Measurements from ENCODE around the gene NR4A1.
"Not testable (repeated sequence)": the region's sequence is repeated elsewhere in the genome, so short reads cannot be mapped to it uniquely, and the experiment has no call there.

The NR4A1 gene

DNA sequence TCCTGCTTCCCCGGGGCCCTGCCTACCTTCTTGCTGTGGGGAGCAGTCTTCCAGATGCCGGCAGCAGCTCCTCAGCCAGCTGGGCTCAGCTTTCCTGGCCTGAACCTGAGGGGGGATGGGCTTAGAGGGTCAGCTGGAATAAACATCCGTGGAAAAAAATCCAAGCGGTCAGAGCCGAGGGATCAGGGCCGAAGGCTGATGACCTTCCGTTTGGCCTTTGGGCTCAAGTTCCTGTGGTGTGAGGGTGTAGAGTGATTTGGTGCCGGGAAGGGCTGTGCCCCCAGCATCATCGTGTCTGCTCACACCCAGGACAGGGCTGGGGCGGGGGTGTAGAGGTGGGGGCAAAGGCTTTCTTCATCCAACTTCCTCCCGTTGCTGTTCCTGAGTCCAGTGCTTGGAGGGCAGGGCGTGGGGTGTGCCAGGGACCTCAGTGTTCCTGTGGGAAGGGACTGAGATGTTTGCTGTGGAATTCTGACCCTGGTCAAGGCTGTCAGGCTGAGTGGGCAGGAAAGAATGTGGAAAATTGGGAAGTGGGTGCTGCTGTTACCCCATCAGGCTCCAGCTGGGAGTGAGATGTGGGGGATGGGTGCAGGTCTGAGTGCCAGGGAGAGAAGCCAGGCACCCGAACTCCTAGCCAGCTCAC is 30.9 kb downstream of the NR4A1 start:
- peak; percentile 82 for DNase-seq

DNA sequence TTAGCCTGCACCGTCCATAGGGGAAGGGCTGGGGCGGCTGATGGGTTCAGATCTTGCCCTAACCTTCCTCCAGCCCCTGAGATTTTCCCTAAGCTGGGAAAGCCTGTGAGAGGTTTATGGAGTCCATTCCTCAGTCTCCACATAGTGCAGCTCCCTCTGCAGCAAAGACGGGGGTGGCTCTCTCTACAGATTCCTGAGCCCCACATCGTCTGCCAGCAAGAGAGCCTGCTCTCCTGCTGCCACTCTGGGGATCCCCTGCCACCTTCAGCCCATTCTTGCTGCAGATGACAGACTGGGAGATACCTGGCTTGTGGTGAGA is 31.4 kb downstream of the NR4A1 start:
- DNase-seq = no peak

DNA sequence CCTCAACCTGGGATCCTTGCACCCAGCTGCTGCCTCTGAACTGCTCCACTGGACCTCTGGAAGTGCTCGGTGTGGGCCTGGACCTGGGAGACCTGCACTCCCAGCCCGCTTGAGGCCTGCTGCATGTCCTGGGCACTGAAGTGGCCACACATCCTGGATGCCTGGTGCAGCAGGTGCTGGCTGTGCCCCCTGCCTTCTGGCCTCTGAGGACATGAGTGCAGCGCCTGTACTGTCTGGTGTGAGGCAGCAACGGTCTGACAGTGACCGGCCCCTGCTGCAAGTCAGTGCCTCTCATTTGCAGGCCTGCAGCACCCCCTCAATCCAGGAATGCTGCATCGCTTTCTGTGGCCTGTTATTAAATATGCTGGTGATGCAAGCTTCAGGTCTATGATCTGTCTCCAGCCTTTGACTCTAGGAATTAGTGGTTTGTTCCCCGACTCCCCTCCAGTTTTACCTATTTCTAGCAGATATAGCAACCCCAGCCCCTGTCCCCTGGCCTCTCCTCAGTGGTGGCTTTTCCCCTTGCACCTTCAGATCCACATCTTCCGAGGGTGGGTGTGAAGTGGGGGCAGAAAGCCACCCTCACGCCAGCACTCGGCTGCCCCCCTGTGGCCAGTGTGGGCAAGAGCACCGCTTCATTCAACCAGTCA is 31.9 kb downstream of the NR4A1 start:
- peak; percentile 77 for DNase-seq

DNA sequence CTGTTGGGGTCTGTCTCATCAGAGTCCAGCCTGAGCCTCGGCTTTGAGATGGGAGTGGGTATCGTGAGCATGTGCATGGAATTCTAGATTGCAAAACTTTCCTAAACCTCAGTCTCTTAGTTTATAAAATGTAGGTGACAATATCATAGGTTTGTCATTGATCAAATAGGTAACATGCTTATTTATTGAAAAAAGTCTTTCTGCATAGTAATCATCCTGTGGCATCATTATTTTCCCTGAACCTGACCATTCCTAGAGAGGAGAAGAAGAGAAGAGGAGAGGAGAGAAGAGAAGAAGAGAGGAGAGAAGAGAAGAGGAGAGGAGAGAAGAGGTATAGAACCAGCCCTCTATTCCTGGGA is 32.4 kb downstream of the NR4A1 start:
- no peak for DNase-seq

DNA sequence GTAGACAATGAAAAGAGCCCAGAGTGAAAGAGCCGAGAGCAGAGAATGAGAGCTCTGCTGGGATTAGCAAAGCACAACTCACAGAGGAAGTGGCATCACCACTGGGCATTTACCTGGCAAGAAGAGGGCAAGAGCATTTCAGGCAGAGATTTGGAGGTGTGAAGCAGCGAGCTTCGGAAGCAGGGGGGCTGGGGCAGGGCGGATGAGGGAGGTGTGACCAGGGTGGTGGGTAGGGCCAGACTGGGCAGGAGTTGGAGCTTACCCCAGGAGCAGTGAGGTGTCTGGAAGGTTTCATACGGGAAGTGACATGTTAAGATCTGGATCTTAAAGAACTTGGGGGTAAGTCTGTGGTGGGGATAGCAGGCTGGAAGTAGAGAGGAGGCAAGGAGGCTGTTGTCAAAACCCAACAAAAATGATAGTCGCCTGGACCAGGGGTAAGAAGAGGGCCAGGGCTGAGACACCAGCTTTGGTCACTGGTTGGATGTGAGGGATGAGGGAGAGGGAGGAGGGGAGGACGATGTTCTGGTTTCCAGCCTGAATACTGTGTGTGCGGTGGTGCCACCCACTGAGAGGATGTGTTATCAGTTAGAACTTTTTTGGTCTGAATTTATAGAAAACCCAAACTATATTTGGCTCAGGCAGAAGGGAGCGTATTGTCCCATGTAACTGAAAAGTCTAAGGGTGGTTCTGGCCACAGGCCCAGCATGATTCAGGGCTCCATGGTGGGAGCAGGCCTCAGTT is 33.4 kb downstream of the NR4A1 start:
- no peak for DNase-seq

DNA sequence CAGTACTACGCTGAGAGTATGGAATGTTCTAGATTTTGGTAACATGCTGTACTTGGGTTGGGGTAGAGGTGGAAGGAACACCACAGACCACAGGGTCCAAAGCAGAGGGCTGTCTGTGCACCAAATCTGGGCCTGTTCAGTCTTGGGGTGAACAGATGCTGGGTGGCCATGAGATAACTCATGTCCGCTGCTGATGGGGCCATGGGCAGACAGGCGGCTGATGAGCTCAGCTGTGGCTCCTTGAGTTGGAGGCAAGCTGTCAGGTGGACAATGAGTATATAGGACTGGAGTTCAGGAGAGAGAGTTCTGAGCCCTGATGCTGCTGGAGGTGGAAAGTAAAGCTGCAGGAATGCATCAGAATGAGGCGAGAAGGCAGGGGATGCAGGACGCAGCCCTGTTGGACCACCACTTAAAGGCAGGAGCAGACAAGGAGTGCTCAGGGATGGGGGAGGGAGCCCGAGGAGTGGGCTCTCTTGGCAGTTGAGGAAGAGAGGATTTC is 34.5 kb downstream of the NR4A1 start:
- DNase-seq = no peak

DNA sequence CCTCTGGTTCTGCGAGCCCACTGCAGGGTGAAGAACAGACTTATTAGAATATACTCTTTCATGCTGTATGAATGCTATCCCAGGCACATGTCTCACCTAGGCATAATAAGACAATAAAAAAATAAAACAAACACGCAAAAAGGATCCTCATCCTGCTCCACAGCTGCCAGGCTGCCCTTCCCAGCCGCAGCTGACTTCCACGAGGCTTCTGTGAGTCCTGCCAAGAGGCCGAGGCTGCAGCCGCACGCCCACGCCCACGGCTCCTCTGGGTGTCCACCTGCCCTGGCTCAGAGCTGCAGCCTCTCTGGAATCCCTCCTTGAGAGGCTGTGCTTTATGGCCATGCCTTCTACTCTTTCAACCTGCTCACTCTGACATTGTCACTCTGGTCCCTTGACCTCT is 35.1 kb downstream of the NR4A1 start:
- no peak for DNase-seq

DNA sequence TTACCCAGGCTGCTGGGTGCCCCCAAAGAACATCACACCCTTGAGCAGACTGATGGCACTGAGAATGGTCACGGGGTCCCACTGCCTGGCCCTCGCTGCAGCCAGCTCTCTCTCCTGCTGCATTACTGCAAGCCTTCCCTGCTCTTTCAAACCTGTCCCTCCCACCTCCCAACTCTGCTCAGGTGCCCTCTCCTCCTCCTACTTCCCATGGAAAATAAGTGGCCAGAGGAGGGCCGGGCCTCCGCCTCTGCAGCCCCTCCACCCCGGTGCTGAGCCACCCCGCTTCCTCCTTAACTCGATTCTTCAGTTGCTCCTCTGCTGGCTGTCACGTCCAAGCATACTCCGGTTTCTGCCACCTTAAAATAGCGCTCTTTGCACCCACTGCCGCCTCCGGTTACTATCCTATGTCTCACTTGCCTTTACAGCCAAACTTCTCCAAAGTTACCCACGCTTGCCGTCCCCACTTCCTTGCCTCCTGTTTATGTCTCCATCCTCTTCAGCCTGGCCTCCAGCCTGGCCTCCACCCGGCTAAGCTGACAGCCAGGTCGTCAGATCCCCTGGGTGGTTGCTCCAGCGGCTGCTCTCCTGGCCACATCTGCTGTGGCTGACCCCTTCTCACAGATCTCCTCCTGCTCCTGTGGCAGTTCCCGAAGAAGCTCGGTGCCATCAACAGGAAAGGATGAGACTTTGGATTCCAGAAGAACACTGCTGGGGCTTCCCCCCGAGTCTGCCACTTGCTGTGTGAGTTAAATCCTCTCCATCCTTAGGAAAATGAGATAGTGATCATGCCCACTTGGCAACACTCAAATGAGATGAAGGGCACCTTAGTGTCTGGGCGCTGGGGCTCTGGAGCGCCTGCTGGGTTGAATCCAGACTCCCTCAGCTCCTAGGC is 35.9 kb downstream of the NR4A1 start:
- no peak for DNase-seq

DNA sequence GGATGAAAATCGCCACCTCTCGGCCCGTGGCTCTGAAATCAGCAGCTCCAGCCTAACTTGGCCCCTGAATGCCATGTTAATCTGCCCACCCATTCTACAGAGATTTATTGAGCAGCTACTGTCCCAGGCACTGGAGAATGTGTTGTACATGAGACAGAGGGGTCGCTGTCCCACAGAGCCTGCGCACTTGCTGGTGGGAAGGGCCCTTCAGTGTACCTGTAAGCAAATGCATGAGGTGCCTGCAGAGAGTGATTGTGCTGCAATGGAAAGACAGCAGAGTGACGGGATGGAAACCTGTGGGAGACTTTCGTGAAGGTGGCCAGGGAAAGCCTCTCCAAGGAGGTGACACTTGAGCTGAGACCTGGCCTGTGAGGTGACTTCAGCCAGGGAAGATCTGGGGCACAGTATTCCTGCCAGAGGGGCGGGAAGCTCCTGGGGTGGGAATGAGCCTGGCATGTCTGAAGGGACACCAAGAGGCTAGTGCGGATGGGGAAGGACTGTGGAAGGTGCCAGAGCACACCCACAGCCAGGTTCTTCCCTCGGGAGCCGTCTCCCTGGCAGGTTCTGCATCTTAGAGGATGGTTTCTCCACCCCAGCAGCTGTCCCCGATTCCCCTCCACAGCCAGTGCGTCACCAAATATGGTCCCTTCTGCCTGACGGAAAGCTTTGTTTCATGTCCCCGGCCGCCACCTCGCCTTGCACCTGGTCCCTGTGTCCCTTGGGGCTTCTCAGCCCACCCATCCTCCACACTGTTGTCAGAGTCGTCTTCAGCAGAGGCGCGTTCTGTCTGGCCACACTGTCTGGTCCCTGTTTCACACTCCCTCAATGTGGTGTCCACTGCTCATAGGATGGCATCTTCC is 36.9 kb downstream of the NR4A1 start:
- DNase-seq = no peak

DNA sequence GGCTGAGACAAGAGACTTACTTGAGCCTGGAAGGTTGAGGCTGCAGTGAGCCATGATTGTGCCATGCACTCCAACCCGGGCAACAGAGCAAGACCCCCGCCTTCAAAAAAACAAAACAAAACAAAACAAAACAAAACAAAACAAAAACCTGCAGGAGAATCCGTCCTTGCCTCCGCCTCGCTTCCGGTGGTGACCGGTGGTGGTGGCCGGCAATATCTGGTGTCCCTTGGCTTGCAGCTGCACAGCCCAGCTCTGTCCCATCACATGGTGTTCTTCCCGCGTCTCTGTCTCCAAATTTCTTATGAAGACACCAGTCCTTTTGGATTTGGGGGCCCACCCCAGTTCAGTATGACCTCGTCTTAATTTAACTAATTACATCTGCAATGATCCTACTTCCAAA is 38.2 kb downstream of the NR4A1 start:
- no peak for DNase-seq

DNA sequence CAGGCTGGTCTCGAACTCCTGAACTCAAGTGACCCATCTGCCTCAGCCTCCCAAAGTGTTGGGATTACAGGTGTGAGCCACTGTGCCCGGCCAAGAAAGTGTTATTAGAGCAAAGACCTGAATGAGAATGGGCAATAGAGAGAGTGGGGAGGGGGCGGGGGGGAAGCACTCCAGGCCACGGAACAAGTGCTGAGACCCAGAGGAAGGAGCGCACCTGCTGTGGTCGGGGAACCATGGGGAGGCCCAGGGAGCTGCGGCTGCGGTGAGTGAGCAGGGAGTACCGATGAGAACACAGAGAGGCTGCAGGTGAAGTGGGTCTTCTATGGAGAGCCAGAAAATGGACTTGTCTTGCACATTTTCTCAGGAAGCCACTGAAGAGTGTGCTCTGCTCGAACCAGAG is 39.0 kb downstream of the NR4A1 start:
- no peak for DNase-seq

DNA sequence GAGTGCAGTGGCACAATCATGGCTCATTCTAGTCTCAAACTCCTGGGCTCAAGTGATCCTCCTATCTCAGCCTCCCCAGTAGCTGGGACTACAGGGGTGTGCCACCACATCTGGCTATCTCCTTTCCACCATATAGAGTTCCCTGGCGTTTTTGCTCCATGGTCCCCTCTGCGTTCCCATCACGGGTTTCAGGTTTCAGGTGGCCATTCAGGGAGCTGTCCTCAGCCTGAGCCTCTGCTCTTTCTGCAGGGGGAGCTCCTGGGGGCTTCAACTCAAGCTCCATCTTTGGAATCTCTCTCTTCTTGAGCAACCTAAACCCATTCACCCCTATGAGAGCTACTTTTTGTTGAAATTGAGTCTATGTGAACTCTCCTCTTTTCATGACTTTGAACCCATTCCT is 39.8 kb downstream of the NR4A1 start:
- DNase-seq = no peak

DNA sequence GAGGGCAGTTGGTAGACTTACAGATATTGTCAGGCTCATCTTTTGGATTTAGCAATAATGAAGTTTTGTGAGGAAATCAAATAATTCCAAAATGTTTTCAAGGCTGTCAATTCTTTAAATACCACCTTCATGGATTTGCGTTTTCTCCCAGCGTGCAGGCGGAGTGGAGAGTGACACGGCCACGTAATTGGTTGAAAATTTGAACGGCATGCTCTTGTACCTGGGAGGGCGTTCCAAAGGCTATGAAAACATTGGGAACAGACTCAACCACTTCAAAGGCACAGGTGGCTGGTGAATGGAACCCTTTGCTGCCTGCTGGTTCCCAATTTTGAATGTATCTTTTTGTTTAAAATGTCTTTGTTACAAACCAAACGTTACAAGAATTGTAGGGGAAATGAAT is 40.6 kb downstream of the NR4A1 start:
- DNase-seq = no peak

DNA sequence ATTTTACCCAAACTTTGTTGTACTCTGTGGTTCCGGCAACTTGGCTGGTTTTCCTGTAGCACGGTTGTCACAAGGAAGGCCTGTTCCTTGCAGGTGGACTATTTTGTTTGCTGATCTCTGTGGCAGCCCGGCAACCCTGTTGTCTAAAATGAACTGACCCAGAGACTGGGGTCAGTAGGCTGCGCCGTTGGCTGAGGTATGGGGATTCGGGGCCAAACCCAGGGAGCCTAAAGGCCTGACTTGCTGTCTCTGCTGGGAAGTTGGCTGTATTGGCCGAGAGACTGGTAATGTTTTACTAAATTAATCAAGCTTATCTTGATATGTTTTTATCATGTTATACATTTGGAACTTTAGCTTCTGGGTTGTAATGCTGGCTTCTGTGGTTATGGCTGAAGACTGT is 42.1 kb downstream of the NR4A1 start:
- DNase-seq = no peak

DNA sequence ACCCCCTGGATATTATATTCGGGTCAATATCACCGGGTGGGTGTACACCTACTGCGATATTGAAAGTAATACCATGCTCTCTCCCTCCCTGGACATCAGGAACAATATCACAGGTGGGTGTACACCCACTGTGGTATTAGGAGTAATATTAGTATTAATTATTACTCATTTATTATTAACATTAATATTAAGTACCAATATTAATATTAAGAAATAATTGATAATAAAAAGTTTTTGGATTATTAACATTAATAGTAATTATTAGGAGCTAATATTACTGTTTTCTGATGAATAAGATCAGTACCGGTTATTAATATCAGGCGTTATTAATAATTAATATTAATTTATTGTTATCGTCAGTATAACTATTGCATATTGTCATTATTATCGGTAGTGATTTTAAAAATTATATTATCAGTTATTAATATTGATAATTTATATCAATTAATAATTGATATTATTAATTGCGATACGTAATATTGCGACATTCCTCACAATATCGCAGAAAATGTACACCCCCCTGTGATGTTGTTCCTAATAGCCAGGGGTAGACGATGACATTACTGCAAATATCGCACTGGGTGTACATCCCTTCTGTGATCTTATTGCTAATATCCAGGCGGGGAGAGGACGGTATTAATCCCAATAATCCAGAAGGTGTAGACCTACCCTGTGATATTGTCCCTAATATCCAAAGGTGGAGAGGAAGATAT is 45.2 kb downstream of the NR4A1 start:
- no peak for DNase-seq

DNA sequence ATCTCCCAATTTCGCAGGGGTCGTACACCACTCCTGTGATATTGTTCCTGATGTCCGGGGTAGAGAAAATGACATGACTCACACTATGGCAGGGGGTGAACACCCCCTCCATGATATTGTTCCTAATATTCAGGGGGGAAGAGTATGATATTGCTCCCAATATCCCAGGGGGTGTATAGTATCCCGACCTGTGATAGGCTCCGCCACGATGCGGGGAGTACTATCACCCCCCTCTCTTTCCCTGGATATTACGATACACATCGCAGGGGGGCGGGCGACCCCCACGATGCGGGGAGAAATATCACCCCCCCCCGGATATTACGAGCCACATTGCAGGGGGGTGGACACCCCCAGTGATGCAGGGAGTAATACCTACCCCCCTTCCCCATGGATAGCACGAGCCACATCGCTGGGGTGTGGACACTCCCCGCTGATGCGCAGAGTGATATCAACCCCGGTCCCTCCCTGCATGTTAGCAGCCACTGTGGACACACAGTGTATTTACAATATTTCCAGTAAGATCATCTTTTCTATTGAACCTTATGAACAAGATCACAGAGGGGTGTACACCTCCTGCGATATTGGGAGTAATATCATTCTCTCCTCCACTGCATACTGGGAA is 45.9 kb downstream of the NR4A1 start:
- DNase-seq = no peak

DNA sequence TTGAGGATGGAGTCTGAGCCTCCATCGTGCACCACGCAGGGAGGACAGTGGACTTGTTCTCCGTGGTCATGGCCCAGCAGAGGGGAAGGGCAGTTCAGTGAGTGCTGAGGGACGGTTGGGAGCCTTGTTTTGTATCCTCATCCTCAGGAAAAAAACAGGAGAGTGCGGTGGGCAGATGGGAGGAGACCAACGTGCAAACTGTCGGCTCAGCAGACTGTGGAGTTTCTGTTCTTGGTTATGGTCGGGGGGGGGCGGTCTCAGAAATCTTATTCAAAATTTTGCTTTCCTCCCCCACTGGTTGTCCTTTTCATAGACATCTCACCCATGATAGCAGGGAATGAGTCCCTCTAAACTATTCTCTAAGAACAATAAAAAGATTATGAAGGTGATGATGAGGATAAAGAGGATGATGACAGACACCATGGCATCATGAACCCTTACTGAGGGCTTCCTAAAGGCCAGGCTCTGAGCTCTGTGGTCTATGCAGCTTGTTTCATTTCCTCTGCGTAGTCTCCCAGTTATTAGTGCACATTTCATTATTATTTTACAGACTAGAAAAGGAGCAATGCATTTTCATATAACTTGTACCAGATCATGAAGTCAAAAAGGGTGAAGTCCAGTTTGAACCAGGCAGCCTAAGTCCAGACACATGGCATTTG is 53.3 kb downstream of the NR4A1 start:
- DNase-seq = not testable (repeated sequence)

Data from HCEC 1CT (cell line).